ENCODE measurements around the gene KIF24.

DNA sequence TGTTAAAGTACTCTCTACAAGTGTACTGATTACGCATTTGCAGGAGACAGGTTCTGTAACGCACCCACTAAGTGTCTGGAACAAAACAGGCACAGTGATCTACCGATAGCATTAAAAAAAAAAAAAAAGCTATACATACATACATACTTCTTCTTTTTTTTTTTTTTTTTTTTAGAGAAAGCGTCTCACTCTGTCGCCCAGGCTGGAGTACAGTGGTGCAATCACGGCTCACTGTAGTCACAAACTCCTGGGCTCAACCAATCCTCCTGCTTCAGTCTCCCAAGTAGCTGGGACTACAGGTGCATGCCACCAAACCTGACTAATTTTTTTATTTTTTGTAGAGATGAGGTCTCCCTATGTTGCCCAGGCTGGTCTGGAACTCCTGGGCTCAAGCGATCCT, 7.6 kb downstream of the KIF24 start:
- TF ChIP-seq CTCF (IDR thresholded peaks at IDR 0.05) (no peak), POLR2A (IDR thresholded peaks at IDR 0.05) (no peak)

Measured in thyroid gland (tissue), 4 donors.